ENCODE measurements around the gene PSPN.

The PSPN gene

DNA sequence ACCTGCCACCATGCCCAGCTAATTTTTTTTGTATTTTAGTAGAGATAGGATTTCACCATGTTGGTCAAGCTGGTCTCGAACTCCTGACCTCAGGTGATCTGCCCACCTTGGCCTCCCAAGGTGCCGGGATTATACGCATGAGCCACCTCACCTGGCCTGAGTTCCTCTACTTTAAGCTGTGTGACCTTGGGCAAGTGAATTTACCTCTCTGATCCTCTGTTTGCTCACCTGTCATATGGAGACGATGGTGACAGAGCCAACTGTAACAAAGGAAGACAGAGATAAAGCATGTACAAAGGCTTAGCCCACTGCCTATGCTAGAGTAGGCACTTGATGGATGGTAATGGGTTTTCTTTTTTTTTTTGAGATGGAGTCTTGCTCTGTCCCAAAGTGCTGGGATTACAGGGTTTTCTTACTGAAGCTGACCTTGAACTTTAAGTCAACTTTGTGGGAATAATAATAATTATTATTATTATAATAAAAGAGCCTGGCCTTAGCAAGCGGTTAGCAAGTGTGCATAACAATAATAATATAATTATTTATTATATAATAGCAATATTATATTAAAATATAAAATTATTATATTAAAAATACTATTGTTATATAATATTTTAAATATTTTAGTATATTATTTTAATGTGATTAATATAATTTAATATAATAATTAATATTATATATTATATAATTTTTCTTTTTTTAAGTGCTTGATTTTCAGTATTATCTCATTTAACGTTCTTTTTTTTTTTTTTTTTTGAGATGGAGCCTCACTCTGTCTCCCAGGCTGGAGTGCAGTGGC is 41.0 kb downstream of the PSPN start:
- DNase-seq, result no peak

DNA sequence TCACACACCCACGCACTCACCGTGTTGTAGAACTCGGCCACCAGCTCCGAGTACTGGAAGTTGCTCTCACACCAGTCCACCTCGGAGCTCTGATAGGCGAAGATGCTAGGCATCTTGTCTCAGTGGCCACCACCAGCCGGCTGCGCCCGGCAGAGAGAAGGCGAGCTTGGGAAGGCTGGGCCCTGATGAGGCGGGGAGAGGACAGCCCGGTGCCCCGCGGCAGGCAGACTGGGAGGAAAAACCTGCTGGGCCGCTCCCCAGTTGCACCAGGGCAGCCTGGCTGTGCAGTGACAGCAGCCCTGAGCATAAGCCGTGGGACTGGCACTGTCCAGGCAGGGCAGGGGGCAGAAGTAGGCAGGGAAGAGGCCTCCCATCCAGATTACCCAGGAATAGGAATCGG is 42.3 kb downstream of the PSPN start, which contains the start of gene ACER1:
ACER1 (minus strand) TSS at position 174 of the 400 bp plus-strand sequence; CDS start at position 113, 61 bp downstream.
- DNase-seq, result no peak

GRCh38 chr19:6326815-6327214 is 48.9 kb downstream of the PSPN start:
- no peak for DNase-seq

- no peak for DNase-seq
Measured at GRCh38 chr19:6325614-6326013, 50.1 kb downstream of the PSPN start.
